SK-N-SH treated with all-trans-retinoic acid at 6 μM for 48 hours (cell line): ENCODE results near the gene MBD5.

Source experiments
- ATAC-seq: fragments of 200-7000 bp; cut with Tn5 transposase; 3 replicates; pipeline ENCODE4 v1.9.1; 2020; ENCODE audit warnings: mild to moderate bottlenecking, moderate library complexity
- BACH2 ChIP-seq: fragments of 250-450 bp; sonication (Bioruptor Pico); IDR thresholded peaks from 2 replicates; pipeline ENCODE4 v1.9.0; 2021; ENCODE audit warnings: mild to moderate bottlenecking, borderline replicate concordance
- CREB5 ChIP-seq: fragments of 250-450 bp; sonication (Bioruptor Pico); IDR thresholded peaks from 2 replicates; pipeline ENCODE4 v1.5.1; 2020; ENCODE audit warnings: low read depth, mild to moderate bottlenecking, moderate library complexity
- CSRNP3 ChIP-seq: fragments of 250-450 bp; sonication (Bioruptor Pico); IDR thresholded peaks from 2 replicates; pipeline ENCODE4 v1.5.1; 2021; ENCODE audit warnings: mild to moderate bottlenecking, moderate library complexity
- ESRRG ChIP-seq: fragments of 250-450 bp; sonication (Bioruptor Pico); IDR thresholded peaks from 2 replicates; pipeline ENCODE4 v1.6.1; 2021; ENCODE audit warnings: mild to moderate bottlenecking
- ISL1 ChIP-seq: fragments of 250-450 bp; sonication (Bioruptor Pico); IDR thresholded peaks from 2 replicates; pipeline ENCODE4 v2.1.2; 2022; ENCODE audit warnings: mild to moderate bottlenecking, moderate library complexity
- PATZ1 ChIP-seq: fragments of 250-450 bp; sonication (Bioruptor Pico); IDR thresholded peaks from 2 replicates; pipeline ENCODE4 v1.8.0; 2020; ENCODE audit warnings: mild to moderate bottlenecking, moderate library complexity, borderline replicate concordance
- POU6F1 ChIP-seq: fragments of 250-450 bp; sonication (Bioruptor Pico); IDR thresholded peaks from 2 replicates; pipeline ENCODE4 v1.8.0; 2021; ENCODE audit warnings: low read depth, mild to moderate bottlenecking, moderate library complexity, borderline replicate concordance
- SNAI2 ChIP-seq: fragments of 250-450 bp; sonication (Bioruptor Pico); IDR thresholded peaks from 2 replicates; pipeline ENCODE4 v1.5.0; 2020; ENCODE audit warnings: mild to moderate bottlenecking, moderate library complexity
- TCF4 ChIP-seq: fragments of 250-450 bp; sonication (Bioruptor Pico); IDR thresholded peaks from 2 replicates; pipeline ENCODE4 v1.8.0; 2021; ENCODE audit warnings: mild to moderate bottlenecking, moderate library complexity, borderline replicate concordance
- TSHZ2 ChIP-seq: fragments of 250-450 bp; sonication (Bioruptor Pico); IDR thresholded peaks from 2 replicates; pipeline ENCODE4 v1.5.0; 2020; ENCODE audit warnings: mild to moderate bottlenecking, moderate library complexity
- ZFP3 ChIP-seq: fragments of 250-450 bp; sonication (Bioruptor Pico); IDR thresholded peaks from 2 replicates; pipeline ENCODE4 v1.5.0; 2020; ENCODE audit warnings: mild to moderate bottlenecking, moderate library complexity
- ZFP30 ChIP-seq: fragments of 450-650 bp; formaldehyde crosslinking; IDR thresholded peaks from 2 replicates; pipeline ENCODE4 v1.5.0; 2022; ENCODE audit warnings: mild to moderate bottlenecking, moderate library complexity
- ZNF565 ChIP-seq: fragments of 450-650 bp; formaldehyde crosslinking; conservative IDR thresholded peaks from 2 replicates; pipeline ENCODE4 v1.5.0; 2020; ENCODE audit warnings: low read depth, mild to moderate bottlenecking, moderate library complexity
- ZNF8 ChIP-seq: fragments of 450-650 bp; formaldehyde crosslinking; IDR thresholded peaks from 2 replicates; pipeline ENCODE4 v1.5.0; 2020; ENCODE audit warnings: mild to moderate bottlenecking, moderate library complexity

Gene MBD5

GRCh38 chr2:148527488-148528340 lies 506.8 kb downstream of the MBD5 start (continued):
- TF ChIP-seq PATZ1 (CRISPR knock-in tag) (no peak), ZNF8 (no peak), TCF4 (CRISPR knock-in tag) (no peak), ZNF565 (CRISPR knock-in tag) (no peak)

GRCh38 chr2:148528356-148529064 lies 507.6 kb downstream of the MBD5 start:
- no peak for ATAC-seq

More at GRCh38 chr2:148528356-148529064, 507.6 kb downstream of the MBD5 start:
- no peak for TF ChIP-seq CREB5 (CRISPR knock-in tag)
- TF ChIP-seq ZFP3 (CRISPR knock-in tag): no peak
- no peak for TF ChIP-seq ZFP30 (CRISPR knock-in tag)
- TF ChIP-seq ZNF565 (CRISPR knock-in tag): no peak
- no peak for TF ChIP-seq ISL1
- no peak for TF ChIP-seq PATZ1 (CRISPR knock-in tag)
- no peak for TF ChIP-seq TSHZ2 (CRISPR knock-in tag)
- TF ChIP-seq BACH2 (CRISPR knock-in tag): no peak
- no peak for TF ChIP-seq ESRRG
- TF ChIP-seq ZNF8: no peak
- TF ChIP-seq POU6F1 (CRISPR knock-in tag): no peak
- TF ChIP-seq CSRNP3 (CRISPR knock-in tag): no peak
- no peak for TF ChIP-seq SNAI2 (CRISPR knock-in tag)
